Epithelial cell of proximal tubule (primary cell): ENCODE results near the gene ZBTB8A. TPM values are rescaled to one million over a fixed set of nuclear protein-coding genes. Genes with fewer than 3 reads are reported as not detected.

ENCODE experiments used
- DNase-seq: peaks from one replicate; pipeline ENCODE4 v3.0.0-alpha.2; 2011; ENCODE audit warnings: low read depth
- H3K4me3 ChIP-seq: 2 replicates; pipeline ENCODE4 v1.5.1; 2011; ENCODE audit warnings: low read depth, mild to moderate bottlenecking, low read length
- CTCF ChIP-seq: conservative IDR thresholded peaks from 2 replicates; pipeline ENCODE4 v1.5.1; 2012; ENCODE audit warnings: low read depth, mild to moderate bottlenecking, low read length
- total RNA-seq: library from RNA; depleted of rRNA; stranded (reverse); fragments of >200 nt; gene quantifications from 2 replicates; pipeline ENCODE4 v1.2.3, GENCODE V29; 2015

Gene ZBTB8A
- total RNA-seq, 1 donor from 2014 or later = 3.2 TPM

GRCh38 chr1:32644426-32644825 lies 105.2 kb downstream of the ZBTB8A start:
- no peak overlapping the region for H3K4me3 ChIP-seq
- no peak for DNase-seq
- no peak for TF ChIP-seq CTCF

GRCh38 chr1:32647308-32648134 lies 108.3 kb downstream of the ZBTB8A start:
- no peak for TF ChIP-seq CTCF
- no peak for DNase-seq
- H3K4me3 ChIP-seq = no peak overlapping the region

- no peak for TF ChIP-seq CTCF
- H3K4me3 ChIP-seq = peak within 1 kb of the TSS; percentile 59
- DNase-seq = peak; percentile 74
Measured at GRCh38 chr1:32650248-32650751, 111.1 kb downstream of the ZBTB8A start, which contains the start of gene ZBTB8OS. TSS of gene ZBTB8OS (minus strand) at chr1:32650550. CDS start at chr1:32650529, 21 bp downstream.

GRCh38 chr1:32650752-32651460 lies 111.7 kb downstream of the ZBTB8A start, which contains the start of gene RBBP4:
TSS of gene RBBP4 (plus strand) at chr1:32651208. CDS start at chr1:32651307, 99 bp downstream.
- no peak for TF ChIP-seq CTCF
- peak within 1 kb of the TSS; percentile 59 for H3K4me3 ChIP-seq
- peak; percentile 65 for DNase-seq

- no peak for DNase-seq
- no peak for TF ChIP-seq CTCF
- peak overlapping the region; percentile 59 for H3K4me3 ChIP-seq
Measured at GRCh38 chr1:32651461-32652073, 112.3 kb downstream of the ZBTB8A start.

- H3K4me3 ChIP-seq = peak overlapping the region; percentile 59
- no peak for TF ChIP-seq CTCF
Measured at GRCh38 chr1:32652244-32652962, 113.2 kb downstream of the ZBTB8A start.

More at GRCh38 chr1:32652244-32652962, 113.2 kb downstream of the ZBTB8A start:
- no peak for DNase-seq
